ENCODE data around the gene ZMYM1.
"Not testable (repeated sequence)": the region's sequence is repeated elsewhere in the genome, so short reads cannot be mapped to it uniquely, and the experiment has no call there.

The ZMYM1 gene

DNA sequence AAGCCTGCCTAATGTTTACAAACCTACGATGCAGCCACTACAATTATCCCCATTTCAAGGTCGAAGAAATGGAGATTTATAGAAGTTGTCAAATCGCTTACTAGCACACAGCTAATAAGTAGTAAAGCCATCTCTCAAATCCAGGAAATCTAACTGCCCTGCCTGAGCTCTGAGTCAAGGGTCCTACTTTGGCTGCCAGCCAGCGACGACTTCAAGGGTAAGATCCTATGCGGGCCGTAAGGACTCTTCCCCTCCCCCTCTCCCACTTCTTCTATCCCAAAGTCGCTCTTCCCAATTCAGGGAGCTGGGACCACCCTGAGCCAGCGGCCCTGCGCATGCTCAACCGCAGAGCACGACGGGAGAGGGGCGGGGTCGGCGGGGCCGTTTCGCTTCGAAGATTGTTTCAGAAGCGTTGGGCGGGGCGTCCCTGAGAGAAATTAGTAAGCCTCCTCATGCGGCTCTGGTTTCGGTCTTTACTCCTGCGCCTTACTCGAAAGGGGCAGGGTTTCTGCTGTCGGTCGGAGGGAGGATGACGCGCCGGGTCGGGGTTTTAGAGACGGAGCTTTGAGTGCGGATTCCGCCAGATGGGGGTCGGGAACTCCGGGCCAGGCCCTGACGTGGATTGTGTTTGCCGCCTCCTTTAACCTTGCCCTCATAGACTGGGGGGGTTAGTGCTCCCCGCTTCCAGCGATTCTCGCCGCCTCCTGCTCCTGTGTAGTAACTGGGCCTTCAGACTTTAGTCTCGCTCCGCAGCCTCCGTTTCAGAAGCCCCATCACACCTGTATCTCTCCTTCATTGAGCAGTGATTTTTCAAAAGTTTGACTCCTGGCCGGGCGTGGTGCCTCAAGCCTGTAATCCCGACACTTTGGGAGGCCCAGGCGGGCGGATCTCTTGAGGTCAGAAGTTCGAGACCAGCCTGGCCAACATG is at the start of gene ZMYM1:
TSS of gene ZMYM1 (plus strand) at position 383 of the 928 bp plus-strand sequence. CDS start 14,603 bp downstream, outside the sequence.
- DNase-seq, result peak; percentile 93

DNA sequence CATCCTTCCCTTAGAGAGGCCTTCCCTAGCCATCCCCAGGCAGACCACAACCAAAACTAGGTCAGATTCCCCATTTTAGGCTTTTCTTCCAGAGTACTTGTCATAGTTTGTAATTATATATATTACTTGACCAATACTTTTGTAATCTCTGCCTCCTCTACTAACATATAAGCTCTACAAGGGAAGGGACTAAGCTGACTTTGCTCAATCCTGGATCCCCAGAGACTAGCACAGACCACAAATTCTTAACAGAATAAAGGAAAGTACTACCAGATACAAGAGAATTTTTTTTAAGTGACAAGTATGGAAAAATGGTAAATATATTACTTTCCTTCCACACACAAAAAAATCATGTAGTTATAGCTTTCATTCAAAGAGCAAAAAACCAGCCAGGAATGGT is 49.4 kb upstream of the ZMYM1 start:
- DNase-seq, result no peak

- DNase-seq, result no peak
Measured at GRCh38 chr1:35030338-35030737, 48.8 kb upstream of the ZMYM1 start.

DNA sequence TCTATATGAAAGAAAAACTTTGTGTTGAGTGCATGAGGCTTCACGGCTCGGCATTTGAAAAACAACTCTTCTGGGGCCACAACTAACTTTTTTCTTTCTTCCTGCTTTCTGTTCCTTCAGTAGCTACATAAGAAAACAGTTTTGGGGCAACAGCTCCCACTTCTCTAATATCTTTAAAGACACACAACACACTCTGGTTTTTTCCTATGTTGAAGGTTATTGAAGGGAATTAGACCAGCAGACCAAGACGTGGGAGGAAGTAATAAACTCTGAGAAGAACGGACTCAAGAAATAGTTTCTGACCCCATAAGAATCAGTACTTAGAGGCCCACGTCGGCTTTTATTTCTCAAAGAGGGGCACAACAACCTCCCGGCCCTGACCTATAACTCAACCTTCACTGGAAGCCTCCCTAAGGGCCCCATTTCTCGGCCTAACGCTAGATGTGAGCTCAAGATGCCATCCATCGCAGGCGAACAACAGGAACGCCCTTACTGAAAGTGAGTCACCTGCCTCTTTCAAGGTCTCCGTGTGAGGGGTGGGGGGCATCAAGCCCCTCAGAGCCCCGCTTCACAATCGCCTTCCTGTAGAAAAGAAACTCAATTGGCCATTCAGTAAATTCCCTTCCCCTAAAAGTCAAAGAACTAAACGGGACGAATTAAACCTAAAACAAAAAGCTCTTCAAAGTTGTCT is 48.3 kb upstream of the ZMYM1 start:
- no peak for DNase-seq

- DNase-seq, result no peak
Measured at GRCh38 chr1:35032384-35032739, 46.8 kb upstream of the ZMYM1 start.

DNA sequence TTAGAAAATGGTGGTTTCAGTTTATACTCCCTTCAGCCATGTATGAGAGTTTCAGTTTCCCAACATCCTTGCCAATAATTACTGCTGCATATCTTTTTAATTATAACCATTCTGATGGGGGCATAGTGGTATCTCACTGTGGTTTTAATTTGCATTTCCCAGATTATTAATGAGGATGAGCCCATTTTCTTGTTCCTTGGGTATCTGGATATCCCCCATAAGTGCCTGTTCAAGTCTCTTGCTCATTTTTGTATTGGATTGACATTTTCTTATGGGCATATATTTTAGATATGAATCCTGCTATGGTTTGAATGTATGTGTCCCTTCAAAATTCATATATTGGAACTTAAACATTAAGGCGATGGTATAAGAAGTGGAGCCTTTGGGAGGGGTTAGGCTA is 45.8 kb upstream of the ZMYM1 start:
- DNase-seq, result no peak

GRCh38 chr1:35036621-35037020 is 42.6 kb upstream of the ZMYM1 start:
- no peak for DNase-seq

GRCh38 chr1:35037206-35037605 is 42.0 kb upstream of the ZMYM1 start:
- no peak for DNase-seq

DNA sequence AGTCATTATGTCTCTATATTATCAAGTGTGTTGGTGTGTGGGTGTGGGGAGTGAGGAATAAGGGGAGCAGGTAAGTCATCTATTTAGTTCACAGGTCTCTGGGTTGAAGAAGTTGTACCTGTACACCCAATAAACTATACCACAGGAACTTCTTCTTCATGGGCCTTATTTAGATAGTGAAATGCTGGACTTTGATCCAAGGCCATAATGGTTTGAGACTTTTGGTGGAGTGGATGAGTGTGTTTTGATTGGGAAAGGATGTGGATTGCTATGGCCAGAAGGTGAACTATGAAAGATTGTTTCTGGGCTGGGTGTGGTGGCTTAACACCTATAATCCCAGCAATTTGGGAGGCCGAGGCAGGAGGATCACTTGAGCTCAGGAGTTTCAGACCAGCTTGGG is 40.5 kb upstream of the ZMYM1 start:
- no peak for DNase-seq

- no peak for DNase-seq
Measured at GRCh38 chr1:35043498-35043897, 35.7 kb upstream of the ZMYM1 start.

DNA sequence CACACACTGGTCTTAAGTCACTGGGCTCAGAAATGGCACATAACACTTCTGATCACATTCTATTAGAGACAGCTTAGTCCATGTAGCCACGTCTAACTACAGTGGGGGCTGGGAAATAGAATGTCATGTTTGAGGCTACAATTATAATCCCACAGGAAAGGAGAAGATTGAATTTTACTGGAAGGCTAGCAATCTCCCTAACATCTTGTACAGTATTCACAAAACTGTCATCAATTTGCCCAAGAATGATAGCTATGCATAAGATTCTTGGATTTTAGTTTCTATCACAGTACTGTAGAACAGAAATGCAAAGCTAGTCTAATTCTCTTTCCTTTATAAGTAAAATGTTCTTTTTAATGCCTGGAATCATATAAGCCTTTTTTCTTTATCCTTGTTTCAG is 34.8 kb upstream of the ZMYM1 start:
- DNase-seq, result no peak

GRCh38 chr1:35046730-35047129 is 32.5 kb upstream of the ZMYM1 start:
- no peak for DNase-seq

- DNase-seq, result no peak
Measured at GRCh38 chr1:35047188-35047858, 31.9 kb upstream of the ZMYM1 start.

DNA sequence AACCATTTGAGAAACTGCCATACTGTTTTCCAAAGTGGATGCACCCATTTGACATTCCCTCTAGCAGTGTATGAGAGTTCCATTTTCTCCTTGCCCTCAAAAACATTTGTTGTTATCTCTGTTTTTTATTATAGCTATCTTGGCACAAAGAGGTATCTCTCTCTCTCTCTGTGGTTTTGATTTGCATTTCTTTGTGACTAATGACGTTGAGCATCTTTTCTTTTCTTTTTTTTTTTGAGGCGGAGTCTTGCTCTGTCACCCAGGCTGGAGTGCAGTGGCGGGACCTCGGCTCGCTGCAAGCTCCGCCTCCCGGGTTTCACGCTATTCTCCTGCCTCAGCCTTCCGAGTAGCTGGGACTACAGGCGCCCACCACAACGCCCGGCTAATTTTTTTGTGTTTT is 30.1 kb upstream of the ZMYM1 start:
- DNase-seq, result no peak

GRCh38 chr1:35053433-35053832 is 25.8 kb upstream of the ZMYM1 start:
- DNase-seq, result no peak

DNA sequence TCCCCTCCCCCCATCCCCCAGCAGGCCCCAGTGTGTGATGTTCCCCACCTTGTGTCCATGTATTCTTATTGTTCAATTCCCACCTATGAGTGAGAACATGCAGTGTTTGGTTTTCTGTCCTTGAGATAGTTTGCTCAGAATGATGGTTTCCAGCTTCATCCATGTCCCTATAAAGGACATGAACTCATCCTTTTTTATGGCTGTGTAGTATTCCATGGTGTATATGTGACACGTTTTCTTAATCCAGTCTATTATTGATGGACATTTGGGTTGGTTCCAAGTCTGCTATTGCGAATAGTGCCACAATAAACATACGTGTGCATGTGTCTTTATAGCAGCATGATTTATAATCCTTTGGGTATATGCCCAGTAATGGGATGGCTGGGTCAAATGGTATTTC is 24.9 kb upstream of the ZMYM1 start:
- DNase-seq, result not testable (repeated sequence)

DNA sequence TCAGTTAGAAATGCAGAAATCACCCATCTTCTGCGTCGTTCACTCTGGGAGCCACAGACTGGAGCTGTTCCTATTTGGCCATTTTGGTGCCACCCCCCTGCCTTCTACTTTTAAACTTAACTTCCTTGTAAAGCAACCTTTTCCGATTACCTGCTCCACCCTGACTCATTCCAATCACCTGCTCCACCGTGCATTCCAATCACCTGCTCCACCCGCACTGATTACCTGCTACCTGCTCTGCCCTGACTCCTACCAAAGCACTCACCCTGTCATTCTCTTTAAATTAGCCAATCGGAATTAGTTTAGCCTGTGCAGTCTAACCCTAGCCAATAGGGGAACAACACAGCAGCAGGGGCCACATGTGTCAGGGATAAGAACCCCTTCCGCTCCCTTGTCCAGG is 20.9 kb upstream of the ZMYM1 start:
- DNase-seq, result not testable (repeated sequence)

DNA sequence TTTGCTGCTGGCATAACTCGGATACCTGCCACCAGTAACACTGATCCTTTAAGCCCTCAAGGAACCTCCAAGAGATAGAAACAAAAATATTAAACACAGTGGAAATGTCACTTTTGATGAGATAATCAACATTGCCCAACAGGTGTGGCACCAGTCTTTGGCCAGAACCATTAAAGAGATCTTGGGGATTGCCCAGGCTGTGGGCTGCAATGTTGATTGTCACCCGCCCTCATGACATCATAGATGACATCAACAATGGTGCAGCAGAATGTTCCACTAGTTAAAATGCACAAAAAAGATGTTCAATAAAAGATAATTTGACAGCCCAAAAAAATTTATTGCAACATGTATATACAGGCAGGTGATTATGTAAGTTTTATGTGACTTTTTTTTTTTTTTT is 20.2 kb upstream of the ZMYM1 start:
- no peak for DNase-seq

DNA sequence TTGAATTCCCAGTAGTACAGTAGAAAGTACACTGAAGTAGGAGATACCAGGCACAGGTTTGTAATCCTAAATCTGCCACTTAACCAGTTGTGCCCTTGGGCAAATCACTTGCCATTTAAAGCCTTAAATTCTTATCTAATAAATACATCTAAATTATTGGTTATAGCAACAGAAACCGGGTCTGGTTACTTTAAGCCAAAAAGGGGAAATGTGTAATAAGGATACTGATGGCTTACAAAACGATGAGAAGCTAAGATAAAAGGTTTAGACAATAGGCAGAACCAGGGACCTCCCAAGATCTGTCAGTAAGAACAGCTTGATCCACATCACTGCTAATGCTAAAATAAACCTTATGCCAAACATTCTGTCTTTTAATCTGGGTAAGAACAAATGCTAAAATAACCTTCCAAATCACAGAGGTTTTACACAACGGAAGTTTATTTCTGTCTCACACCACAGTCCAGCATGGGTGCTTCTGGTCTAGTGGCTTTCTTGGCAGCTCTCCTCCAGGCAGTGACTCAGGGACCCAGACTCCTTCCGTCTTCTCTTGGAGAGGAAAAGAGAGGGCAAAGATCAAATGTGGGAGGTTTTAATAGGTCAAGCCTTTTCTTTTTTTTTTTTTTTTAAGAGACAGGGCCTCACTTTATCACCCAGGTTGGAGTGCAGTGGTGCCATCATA is 16.5 kb upstream of the ZMYM1 start:
- no peak for DNase-seq

DNA sequence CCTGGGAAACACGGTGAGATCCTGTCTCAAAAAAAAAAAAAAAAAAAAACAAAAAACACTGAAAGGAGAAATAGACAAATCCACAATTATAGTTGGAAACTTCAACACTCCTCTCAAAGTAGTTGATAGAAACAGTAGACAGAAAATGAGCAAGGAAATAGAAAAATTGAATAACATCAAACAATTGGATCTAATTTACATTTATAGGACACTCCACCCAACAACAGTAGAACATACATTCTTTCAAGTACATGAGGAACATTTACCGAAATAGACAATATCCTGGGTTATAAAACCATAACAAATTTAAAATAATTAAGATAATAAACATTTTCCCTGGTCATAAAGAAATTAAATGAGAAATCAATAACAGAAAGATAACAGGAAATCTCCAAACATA is 14.9 kb upstream of the ZMYM1 start:
- no peak for DNase-seq

GRCh38 chr1:35069746-35070145 is 9.4 kb upstream of the ZMYM1 start:
- no peak for DNase-seq

- no peak for DNase-seq
Measured at GRCh38 chr1:35073265-35073811, 5.8 kb upstream of the ZMYM1 start.

DNA sequence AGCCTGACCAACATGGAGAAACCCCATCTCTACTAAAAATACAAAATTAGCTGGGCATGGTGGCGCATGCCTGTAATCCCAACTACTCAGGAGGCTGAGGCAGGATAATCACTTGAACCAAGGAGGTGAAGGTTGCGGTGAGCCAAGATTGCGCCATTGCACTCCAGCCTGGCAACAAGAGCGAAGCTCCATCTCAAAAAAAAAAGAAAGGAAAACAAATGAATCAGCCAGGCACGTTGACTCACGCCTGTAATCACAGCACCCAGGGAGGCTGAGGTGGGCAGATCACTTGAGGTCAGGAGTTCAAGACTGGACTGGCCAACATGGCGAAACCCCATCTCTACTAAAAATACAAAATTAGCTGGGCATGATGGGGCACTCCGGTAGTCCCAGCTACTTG is 2.8 kb upstream of the ZMYM1 start:
- DNase-seq, result not testable (repeated sequence)

Measured in retina (tissue), 1 donor.